AG09319 (cell line): ENCODE data around the gene TRABD2B.

ENCODE experiments used
- DNase-seq: peaks from one replicate; pipeline ENCODE4 v3.0.0-alpha.2; 2010; ENCODE audit warnings: low read depth; ENCODE audit errors: extremely low read depth
- CTCF ChIP-seq: IDR thresholded peaks from 2 replicates; pipeline ENCODE4 v1.5.1; 2011; ENCODE audit warnings: low read depth, mild to moderate bottlenecking, inconsistent platforms, low read length, moderate library complexity

TRABD2B gene

GRCh38 chr1:48036710-48037355, 39.6 kb upstream of the TRABD2B start:
- no peak for TF ChIP-seq CTCF
- no peak for DNase-seq

GRCh38 chr1:48035371-48036141, 38.4 kb upstream of the TRABD2B start:
- no peak for DNase-seq

GRCh38 chr1:48033495-48034045, 36.4 kb upstream of the TRABD2B start:
- no peak for DNase-seq
- no peak for TF ChIP-seq CTCF

More at GRCh38 chr1:48035371-48036141, 38.4 kb upstream of the TRABD2B start:
- TF ChIP-seq CTCF: no peak

GRCh38 chr1:48031676-48032075, 34.5 kb upstream of the TRABD2B start:
- no peak for TF ChIP-seq CTCF
- DNase-seq: no peak

GRCh38 chr1:48030696-48031365, 33.6 kb upstream of the TRABD2B start:
- DNase-seq: no peak
- no peak for TF ChIP-seq CTCF

- TF ChIP-seq CTCF: no peak
- no peak for DNase-seq
Measured at GRCh38 chr1:48030211-48030610, 33.0 kb upstream of the TRABD2B start.
